Measurements from ENCODE around the gene WDR27.

Gene WDR27

DNA sequence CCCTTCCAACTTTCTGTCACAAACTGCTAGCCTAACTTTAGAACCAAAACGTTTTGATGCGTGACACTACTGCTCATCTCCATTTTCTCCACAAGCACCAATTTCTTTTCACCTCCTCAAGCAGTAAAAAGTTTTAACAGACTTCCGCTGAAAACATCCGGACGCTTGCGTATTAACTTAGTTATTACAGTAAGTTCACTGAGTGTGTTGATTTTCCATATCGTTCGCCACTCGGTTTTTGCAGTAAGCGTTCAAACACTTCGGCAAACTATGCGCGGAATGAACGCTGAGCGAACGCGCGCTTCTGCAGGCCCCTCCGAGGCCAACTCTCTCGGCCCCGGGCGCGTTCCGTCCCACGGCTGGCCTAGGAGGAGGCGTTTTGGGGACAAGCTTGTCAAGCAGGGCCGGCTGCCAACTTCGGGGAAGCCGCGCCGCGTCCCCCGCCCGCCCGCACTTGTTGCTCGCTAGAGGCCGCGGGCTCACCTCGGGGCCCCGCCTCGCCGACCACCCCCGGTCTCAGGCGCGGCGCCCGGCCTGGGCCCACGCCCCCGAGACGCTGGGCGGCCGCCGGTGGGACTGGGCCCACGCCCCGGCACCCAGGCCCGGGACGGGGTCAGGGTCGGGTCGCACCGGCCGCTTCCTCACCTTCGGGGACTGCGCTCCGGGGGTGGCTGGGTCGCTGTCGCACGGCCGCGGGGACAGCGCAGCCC is 21.5 kb upstream of the WDR27 start (continued):
- TF ChIP-seq, protein P1, sequence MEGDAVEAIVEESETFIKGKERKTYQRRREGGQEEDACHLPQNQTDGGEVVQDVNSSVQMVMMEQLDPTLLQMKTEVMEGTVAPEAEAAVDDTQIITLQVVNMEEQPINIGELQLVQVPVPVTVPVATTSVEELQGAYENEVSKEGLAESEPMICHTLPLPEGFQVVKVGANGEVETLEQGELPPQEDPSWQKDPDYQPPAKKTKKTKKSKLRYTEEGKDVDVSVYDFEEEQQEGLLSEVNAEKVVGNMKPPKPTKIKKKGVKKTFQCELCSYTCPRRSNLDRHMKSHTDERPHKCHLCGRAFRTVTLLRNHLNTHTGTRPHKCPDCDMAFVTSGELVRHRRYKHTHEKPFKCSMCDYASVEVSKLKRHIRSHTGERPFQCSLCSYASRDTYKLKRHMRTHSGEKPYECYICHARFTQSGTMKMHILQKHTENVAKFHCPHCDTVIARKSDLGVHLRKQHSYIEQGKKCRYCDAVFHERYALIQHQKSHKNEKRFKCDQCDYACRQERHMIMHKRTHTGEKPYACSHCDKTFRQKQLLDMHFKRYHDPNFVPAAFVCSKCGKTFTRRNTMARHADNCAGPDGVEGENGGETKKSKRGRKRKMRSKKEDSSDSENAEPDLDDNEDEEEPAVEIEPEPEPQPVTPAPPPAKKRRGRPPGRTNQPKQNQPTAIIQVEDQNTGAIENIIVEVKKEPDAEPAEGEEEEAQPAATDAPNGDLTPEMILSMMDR (tag by site-specific recombination; IDR thresholded peaks at IDR 0.05) = no peak
- no peak for TF ChIP-seq ZNF654 (tag by site-specific recombination; IDR thresholded peaks at IDR 0.05; ENCODE audit: low read depth)
- TF ChIP-seq, protein P2, sequence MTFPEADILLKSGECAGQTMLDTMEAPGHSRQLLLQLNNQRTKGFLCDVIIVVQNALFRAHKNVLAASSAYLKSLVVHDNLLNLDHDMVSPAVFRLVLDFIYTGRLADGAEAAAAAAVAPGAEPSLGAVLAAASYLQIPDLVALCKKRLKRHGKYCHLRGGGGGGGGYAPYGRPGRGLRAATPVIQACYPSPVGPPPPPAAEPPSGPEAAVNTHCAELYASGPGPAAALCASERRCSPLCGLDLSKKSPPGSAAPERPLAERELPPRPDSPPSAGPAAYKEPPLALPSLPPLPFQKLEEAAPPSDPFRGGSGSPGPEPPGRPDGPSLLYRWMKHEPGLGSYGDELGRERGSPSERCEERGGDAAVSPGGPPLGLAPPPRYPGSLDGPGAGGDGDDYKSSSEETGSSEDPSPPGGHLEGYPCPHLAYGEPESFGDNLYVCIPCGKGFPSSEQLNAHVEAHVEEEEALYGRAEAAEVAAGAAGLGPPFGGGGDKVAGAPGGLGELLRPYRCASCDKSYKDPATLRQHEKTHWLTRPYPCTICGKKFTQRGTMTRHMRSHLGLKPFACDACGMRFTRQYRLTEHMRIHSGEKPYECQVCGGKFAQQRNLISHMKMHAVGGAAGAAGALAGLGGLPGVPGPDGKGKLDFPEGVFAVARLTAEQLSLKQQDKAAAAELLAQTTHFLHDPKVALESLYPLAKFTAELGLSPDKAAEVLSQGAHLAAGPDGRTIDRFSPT (tag by site-specific recombination; IDR thresholded peaks at IDR 0.05) = no peak
- TF ChIP-seq KLF10 (tag by site-specific recombination; IDR thresholded peaks at IDR 0.05) = peak; percentile 59; the same call in 1 of the 2 replicates
- no peak for TF ChIP-seq ZNF132 (tag by site-specific recombination; IDR thresholded peaks at IDR 0.05; ENCODE audit: borderline replicate concordance)
- TF ChIP-seq HOXD13 (CRISPR knock-in tag; IDR thresholded peaks at IDR 0.05; ENCODE audit: borderline replicate concordance) = no peak
- TF ChIP-seq ZNF544 (tag by site-specific recombination; IDR thresholded peaks at IDR 0.05) = no peak
- 0 out of 2 replicates have a peak, but pooled peaks have one; percentile 41 for TF ChIP-seq ZNF660 (tag by site-specific recombination; IDR thresholded peaks at IDR 0.05)
- TF ChIP-seq, protein P3, sequence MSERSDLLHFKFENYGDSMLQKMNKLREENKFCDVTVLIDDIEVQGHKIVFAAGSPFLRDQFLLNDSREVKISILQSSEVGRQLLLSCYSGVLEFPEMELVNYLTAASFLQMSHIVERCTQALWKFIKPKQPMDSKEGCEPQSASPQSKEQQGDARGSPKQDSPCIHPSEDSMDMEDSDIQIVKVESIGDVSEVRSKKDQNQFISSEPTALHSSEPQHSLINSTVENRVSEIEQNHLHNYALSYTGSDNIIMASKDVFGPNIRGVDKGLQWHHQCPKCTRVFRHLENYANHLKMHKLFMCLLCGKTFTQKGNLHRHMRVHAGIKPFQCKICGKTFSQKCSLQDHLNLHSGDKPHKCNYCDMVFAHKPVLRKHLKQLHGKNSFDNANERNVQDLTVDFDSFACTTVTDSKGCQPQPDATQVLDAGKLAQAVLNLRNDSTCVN (tag by site-specific recombination; optimal IDR thresholded peaks at IDR 0.05) = peak; percentile 88
- TF ChIP-seq SETDB1 (IDR thresholded peaks at IDR 0.05; ENCODE audit: insufficient read length, low read length) = no peak
- TF ChIP-seq ZNF843 (tag by site-specific recombination; IDR thresholded peaks at IDR 0.05) = no peak
- TF ChIP-seq ZNF596 (tag by site-specific recombination; IDR thresholded peaks at IDR 0.05) = peak; percentile 15; the same call in 1 of the 2 replicates
- TF ChIP-seq KLF16 (tag by site-specific recombination; IDR thresholded peaks at IDR 0.05) = 0 out of 2 replicates have a peak, but pooled peaks have one; percentile 31
- TF ChIP-seq ZNF473 (tag by site-specific recombination; IDR thresholded peaks at IDR 0.05) = no peak
- TF ChIP-seq, protein P4, sequence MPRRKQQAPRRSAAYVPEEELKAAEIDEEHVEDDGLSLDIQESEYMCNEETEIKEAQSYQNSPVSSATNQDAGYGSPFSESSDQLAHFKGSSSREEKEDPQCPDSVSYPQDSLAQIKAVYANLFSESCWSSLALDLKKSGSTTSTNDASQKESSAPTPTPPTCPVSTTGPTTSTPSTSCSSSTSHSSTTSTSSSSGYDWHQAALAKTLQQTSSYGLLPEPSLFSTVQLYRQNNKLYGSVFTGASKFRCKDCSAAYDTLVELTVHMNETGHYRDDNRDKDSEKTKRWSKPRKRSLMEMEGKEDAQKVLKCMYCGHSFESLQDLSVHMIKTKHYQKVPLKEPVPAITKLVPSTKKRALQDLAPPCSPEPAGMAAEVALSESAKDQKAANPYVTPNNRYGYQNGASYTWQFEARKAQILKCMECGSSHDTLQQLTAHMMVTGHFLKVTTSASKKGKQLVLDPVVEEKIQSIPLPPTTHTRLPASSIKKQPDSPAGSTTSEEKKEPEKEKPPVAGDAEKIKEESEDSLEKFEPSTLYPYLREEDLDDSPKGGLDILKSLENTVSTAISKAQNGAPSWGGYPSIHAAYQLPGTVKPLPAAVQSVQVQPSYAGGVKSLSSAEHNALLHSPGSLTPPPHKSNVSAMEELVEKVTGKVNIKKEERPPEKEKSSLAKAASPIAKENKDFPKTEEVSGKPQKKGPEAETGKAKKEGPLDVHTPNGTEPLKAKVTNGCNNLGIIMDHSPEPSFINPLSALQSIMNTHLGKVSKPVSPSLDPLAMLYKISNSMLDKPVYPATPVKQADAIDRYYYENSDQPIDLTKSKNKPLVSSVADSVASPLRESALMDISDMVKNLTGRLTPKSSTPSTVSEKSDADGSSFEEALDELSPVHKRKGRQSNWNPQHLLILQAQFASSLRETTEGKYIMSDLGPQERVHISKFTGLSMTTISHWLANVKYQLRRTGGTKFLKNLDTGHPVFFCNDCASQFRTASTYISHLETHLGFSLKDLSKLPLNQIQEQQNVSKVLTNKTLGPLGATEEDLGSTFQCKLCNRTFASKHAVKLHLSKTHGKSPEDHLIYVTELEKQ (tag by site-specific recombination; IDR thresholded peaks at IDR 0.05; ENCODE audit: borderline replicate concordance) = no peak
- no peak for TF ChIP-seq ZSCAN23 (tag by site-specific recombination; IDR thresholded peaks at IDR 0.05)
- TF ChIP-seq, protein P5, sequence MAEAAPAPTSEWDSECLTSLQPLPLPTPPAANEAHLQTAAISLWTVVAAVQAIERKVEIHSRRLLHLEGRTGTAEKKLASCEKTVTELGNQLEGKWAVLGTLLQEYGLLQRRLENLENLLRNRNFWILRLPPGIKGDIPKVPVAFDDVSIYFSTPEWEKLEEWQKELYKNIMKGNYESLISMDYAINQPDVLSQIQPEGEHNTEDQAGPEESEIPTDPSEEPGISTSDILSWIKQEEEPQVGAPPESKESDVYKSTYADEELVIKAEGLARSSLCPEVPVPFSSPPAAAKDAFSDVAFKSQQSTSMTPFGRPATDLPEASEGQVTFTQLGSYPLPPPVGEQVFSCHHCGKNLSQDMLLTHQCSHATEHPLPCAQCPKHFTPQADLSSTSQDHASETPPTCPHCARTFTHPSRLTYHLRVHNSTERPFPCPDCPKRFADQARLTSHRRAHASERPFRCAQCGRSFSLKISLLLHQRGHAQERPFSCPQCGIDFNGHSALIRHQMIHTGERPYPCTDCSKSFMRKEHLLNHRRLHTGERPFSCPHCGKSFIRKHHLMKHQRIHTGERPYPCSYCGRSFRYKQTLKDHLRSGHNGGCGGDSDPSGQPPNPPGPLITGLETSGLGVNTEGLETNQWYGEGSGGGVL (tag by site-specific recombination; IDR thresholded peaks at IDR 0.05) = no peak
- TF ChIP-seq, protein P6, sequence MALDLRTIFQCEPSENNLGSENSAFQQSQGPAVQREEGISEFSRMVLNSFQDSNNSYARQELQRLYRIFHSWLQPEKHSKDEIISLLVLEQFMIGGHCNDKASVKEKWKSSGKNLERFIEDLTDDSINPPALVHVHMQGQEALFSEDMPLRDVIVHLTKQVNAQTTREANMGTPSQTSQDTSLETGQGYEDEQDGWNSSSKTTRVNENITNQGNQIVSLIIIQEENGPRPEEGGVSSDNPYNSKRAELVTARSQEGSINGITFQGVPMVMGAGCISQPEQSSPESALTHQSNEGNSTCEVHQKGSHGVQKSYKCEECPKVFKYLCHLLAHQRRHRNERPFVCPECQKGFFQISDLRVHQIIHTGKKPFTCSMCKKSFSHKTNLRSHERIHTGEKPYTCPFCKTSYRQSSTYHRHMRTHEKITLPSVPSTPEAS (tag by site-specific recombination; IDR thresholded peaks at IDR 0.05) = no peak
- no peak for TF ChIP-seq ZNF426 (tag by site-specific recombination; IDR thresholded peaks at IDR 0.05)
- peak; percentile 75 for TF ChIP-seq ZBTB8A (tag by site-specific recombination; IDR thresholded peaks at IDR 0.05)
- TF ChIP-seq ZSCAN30 (tag by site-specific recombination; IDR thresholded peaks at IDR 0.05) = no peak; the same call in 1 of the 2 replicates
- TF ChIP-seq ZNF2 (tag by site-specific recombination; IDR thresholded peaks at IDR 0.05) = peak; percentile 43; the same call in 1 of the 2 replicates

All from HEK293 (cell line).